H9 (cell line): ENCODE data around the gene NT5DC1. TPM values are rescaled to one million over a fixed set of nuclear protein-coding genes. Genes with fewer than 3 reads are reported as not detected.

Source experiments
- DNase-seq: peaks from one replicate; pipeline ENCODE4 v3.0.0-alpha.2; 2017
- H2AFZ ChIP-seq: one replicate; pipeline ENCODE4 v1.6.1; 2013; ENCODE audit warnings: mild to moderate bottlenecking, low read length, control low read depth, moderate library complexity
- H2AK5ac ChIP-seq: 2 replicates; pipeline ENCODE4 v1.6.1; 2013; ENCODE audit warnings: low read length, control low read depth, mixed read lengths; ENCODE audit not compliant: insufficient read length
- H2BK120ac ChIP-seq: one replicate; pipeline ENCODE4 v1.6.1; 2013; ENCODE audit warnings: low read depth, mild to moderate bottlenecking, low read length, control low read depth, inconsistent platforms; ENCODE audit not compliant: poor library complexity, severe bottlenecking
- H2BK12ac ChIP-seq: 2 replicates; pipeline ENCODE4 v1.6.1; 2013; ENCODE audit warnings: low read length, control low read depth, mixed read lengths, low read depth; ENCODE audit not compliant: insufficient read length
- H2BK15ac ChIP-seq: 2 replicates; pipeline ENCODE4 v1.6.1; 2013; ENCODE audit warnings: low read depth, low read length, control low read depth
- H2BK20ac ChIP-seq: one replicate; pipeline ENCODE4 v1.6.1; 2013; ENCODE audit warnings: low read depth, mild to moderate bottlenecking, low read length, control low read depth, inconsistent platforms; ENCODE audit not compliant: poor library complexity, severe bottlenecking
- H2BK5ac ChIP-seq: 2 replicates; pipeline ENCODE4 v1.6.1; 2013; ENCODE audit warnings: low read length, control low read depth, mixed read lengths; ENCODE audit not compliant: insufficient read length
- H3K14ac ChIP-seq: 2 replicates; pipeline ENCODE4 v1.6.1; 2013; ENCODE audit warnings: low read length, control low read depth; ENCODE audit not compliant: insufficient read depth
- H3K18ac ChIP-seq: 2 replicates; pipeline ENCODE4 v1.6.1; 2013; ENCODE audit warnings: low read depth, mild to moderate bottlenecking, mixed read lengths, low read length, control low read depth; ENCODE audit not compliant: insufficient read length
- H3K23ac ChIP-seq: 2 replicates; pipeline ENCODE4 v1.6.1; 2013; ENCODE audit warnings: low read length, control low read depth, mixed read lengths, low read depth; ENCODE audit not compliant: insufficient read length
- H3K23me2 ChIP-seq: 2 replicates; pipeline ENCODE4 v1.6.1; 2013; ENCODE audit warnings: low read depth, mild to moderate bottlenecking, mixed read lengths, low read length, control low read depth; ENCODE audit not compliant: insufficient read length, poor library complexity, severe bottlenecking
- H3K27ac ChIP-seq: 2 replicates; pipeline ENCODE4 v1.5.1; 2013; ENCODE audit warnings: low read length, control low read depth, mixed read lengths, low read depth; ENCODE audit not compliant: insufficient read length
- H3K27me3 ChIP-seq: 2 replicates; pipeline ENCODE4 v1.6.1; 2013; ENCODE audit warnings: low read length, control low read depth, inconsistent platforms; ENCODE audit not compliant: insufficient read depth
- H3K4ac ChIP-seq: 2 replicates; pipeline ENCODE4 v1.6.1; 2013; ENCODE audit warnings: low read depth, mild to moderate bottlenecking, control low read depth, inconsistent platforms, low read length, moderate library complexity
- H3K4me1 ChIP-seq: 2 replicates; pipeline ENCODE4 v1.6.1; 2013; ENCODE audit warnings: low read length, control low read depth, inconsistent platforms; ENCODE audit not compliant: insufficient read depth
- H3K4me2 ChIP-seq: 2 replicates; pipeline ENCODE4 v1.6.1; 2013; ENCODE audit warnings: low read length, control low read depth, mixed read lengths; ENCODE audit not compliant: insufficient read length, insufficient read depth
- H3K56ac ChIP-seq: 2 replicates; pipeline ENCODE4 v1.6.1; 2013; ENCODE audit warnings: low read depth, mild to moderate bottlenecking, mixed read lengths, low read length, control low read depth; ENCODE audit not compliant: insufficient read length
- H3K79me1 ChIP-seq: 2 replicates; pipeline ENCODE4 v1.6.1; 2013; ENCODE audit warnings: low read depth, mild to moderate bottlenecking, moderate library complexity, low read length, control low read depth, inconsistent platforms; ENCODE audit not compliant: insufficient read depth, poor library complexity, severe bottlenecking
- H3K79me2 ChIP-seq: 2 replicates; pipeline ENCODE4 v1.6.1; 2013; ENCODE audit warnings: low read length, control low read depth, inconsistent platforms; ENCODE audit not compliant: insufficient read depth
- H3K9ac ChIP-seq: 2 replicates; pipeline ENCODE4 v1.6.1; 2013; ENCODE audit warnings: low read length, control low read depth, mixed read lengths; ENCODE audit not compliant: insufficient read length; ENCODE audit errors: extremely low read depth
- H3K9me3 ChIP-seq: one replicate; pipeline ENCODE4 v1.6.1; 2013; ENCODE audit warnings: low read depth, low read length, inconsistent platforms; ENCODE audit not compliant: control insufficient read depth
- H3T11ph ChIP-seq: one replicate; pipeline ENCODE4 v1.6.1; 2013; ENCODE audit warnings: mild to moderate bottlenecking, low read length, control low read depth, inconsistent platforms
- H4K20me1 ChIP-seq: one replicate; pipeline ENCODE4 v1.6.1; 2013; ENCODE audit not compliant: control insufficient read depth, insufficient read length, insufficient read depth
- H4K5ac ChIP-seq: 2 replicates; pipeline ENCODE4 v1.6.1; 2013; ENCODE audit warnings: low read depth, mild to moderate bottlenecking, mixed read lengths, low read length, control low read depth; ENCODE audit not compliant: insufficient read length
- H4K8ac ChIP-seq: replicated peaks from 2 replicates; pipeline ENCODE4 v1.6.1; 2013; ENCODE audit warnings: low read length, control low read depth, mixed read lengths, low read depth; ENCODE audit not compliant: insufficient read length
- H4K91ac ChIP-seq: 2 replicates; pipeline ENCODE4 v1.6.1; 2013; ENCODE audit warnings: low read depth, mild to moderate bottlenecking, moderate library complexity, mixed read lengths, low read length, control low read depth; ENCODE audit not compliant: insufficient read length
- H3K27ac Mint-ChIP-seq, 3 experiments: 2 replicates in 2 of 3; 3 replicates in 1 of 3; pipeline ENCODE4 v1.8.0; 2020 to 2021; ENCODE audit warnings: mixed read lengths in 3 of 3, mild to moderate bottlenecking in 1 of 3, moderate library complexity in 1 of 3
- H3K27me3 Mint-ChIP-seq: 2 replicates; pipeline ENCODE4 v1.8.0; 2021; ENCODE audit warnings: low read depth, mild to moderate bottlenecking, moderate library complexity, mixed read lengths
- H3K36me3 Mint-ChIP-seq, 3 experiments: 2 replicates in 2 of 3; 3 replicates in 1 of 3; pipeline ENCODE4 v1.8.0; 2020 to 2021; ENCODE audit warnings: low read depth in 3 of 3, mixed read lengths in 3 of 3; ENCODE audit not compliant: insufficient read depth in 1 of 3
- H3K4me1 Mint-ChIP-seq, 2 experiments: 2 replicates each; pipeline ENCODE4 v1.8.0; 2020; ENCODE audit warnings: mixed read lengths in 2 of 2
- H3K4me3 Mint-ChIP-seq, 2 experiments: 2 replicates in 1 of 2; 3 replicates in 1 of 2; pipeline ENCODE4 v1.8.0; 2020 to 2021; ENCODE audit warnings: mild to moderate bottlenecking in 2 of 2, mixed read lengths in 2 of 2, moderate library complexity in 1 of 2
- H3K9me3 Mint-ChIP-seq, 2 experiments: 2 replicates in 1 of 2; 3 replicates in 1 of 2; pipeline ENCODE4 v1.8.0; 2020; ENCODE audit warnings: mild to moderate bottlenecking in 2 of 2, mixed read lengths in 2 of 2, moderate library complexity in 1 of 2
- CTCF ChIP-seq: fragments of 200-600 bp; sonication (generic); conservative IDR thresholded peaks from 3 replicates; pipeline ENCODE4 v1.8.0; 2021; ENCODE audit warnings: antibody characterized with exemption, mild to moderate bottlenecking
- WGBS: extraction: QIAGEN DNeasy Blood & Tissue Kit; methylation state at CpG from one replicate; pipeline ENCODE4 v1.1.7; 2013; ENCODE audit warnings: missing lambda C conversion rate, low lambda C conversion rate, mixed read lengths; ENCODE audit not compliant: insufficient read length; ENCODE audit errors: extremely low coverage; 5-methylcytosine and 5-hydroxymethylcytosine counted together
- total RNA-seq: library from RNA; stranded (reverse); gene quantifications from 2 replicates; pipeline ENCODE4 v1.2.1, GENCODE V29; 2021

Gene NT5DC1
- total RNA-seq, 1 experiment from 2014 or later = 64.9 TPM

- Histone ChIP-seq H3K23me2 (no peaks in the 10 kb centered on the region), H2BK120ac (no peak overlapping the region), H3K18ac (no peak overlapping the region), H2BK15ac (no peak overlapping the region), H3K23ac (no peak overlapping the region), H3K4me1 (no peaks in the 10 kb centered on the region), H2BK12ac (no peak overlapping the region), H4K5ac (no peak overlapping the region), H4K8ac (no peak overlapping the region), H3K9me3 (no peaks in the 10 kb centered on the region), H3K4me2 (no peak overlapping the region), H2BK5ac (no peak overlapping the region), H3T11ph (no peak overlapping the region), H3K9ac (no peak overlapping the region), H3K79me1 (no peaks in the 10 kb centered on the region), H2AK5ac (no peak overlapping the region), H2BK20ac (no peak overlapping the region), H4K91ac (no peak overlapping the region), H3K4ac (no peak overlapping the region), H4K20me1 (no peaks in the 10 kb centered on the region), H3K56ac (no peak overlapping the region), H2AFZ (no peak overlapping the region), H3K14ac (no peak overlapping the region), H3K27ac (no peak overlapping the region), H3K79me2 (no peaks in the 10 kb centered on the region), H3K27me3 (no peaks in the 10 kb centered on the region)
- H3K4me1 Mint-ChIP-seq = no peaks in the 10 kb centered on the region
- no peak overlapping the region for H3K4me3 Mint-ChIP-seq
- no peaks in the 10 kb centered on the region; a peak in 2 of 7 replicates for H3K36me3 Mint-ChIP-seq
- no peaks in the 10 kb centered on the region for H3K27me3 Mint-ChIP-seq
- no peak for DNase-seq
- peak overlapping the region in 1 of 3 experiments; percentile 71; a peak in 2 of 7 replicates for H3K27ac Mint-ChIP-seq
- peak; percentile 67 for TF ChIP-seq CTCF
- H3K9me3 Mint-ChIP-seq = no peaks in the 10 kb centered on the region
- no CpG with 5 or more reads among the region's 1 CpG for whole genome bisulfite sequencing
These were observed 116.4 kb downstream of the NT5DC1 start for GRCh38 chr6:116217069-116217468.
